Activated CD4-positive, alpha-beta T cell treated with anti-CD3 and anti-CD28 coated beads for 48 hours (primary cell): ENCODE data around the gene PRKACG.
"Not testable (repeated sequence)": the region's sequence is repeated elsewhere in the genome, so short reads cannot be mapped to it uniquely, and the experiment has no call there.

Experiments used
- DNase-seq: peaks from one replicate; pipeline ENCODE4 v3.0.0-alpha.2; 2020

The PRKACG gene

DNA sequence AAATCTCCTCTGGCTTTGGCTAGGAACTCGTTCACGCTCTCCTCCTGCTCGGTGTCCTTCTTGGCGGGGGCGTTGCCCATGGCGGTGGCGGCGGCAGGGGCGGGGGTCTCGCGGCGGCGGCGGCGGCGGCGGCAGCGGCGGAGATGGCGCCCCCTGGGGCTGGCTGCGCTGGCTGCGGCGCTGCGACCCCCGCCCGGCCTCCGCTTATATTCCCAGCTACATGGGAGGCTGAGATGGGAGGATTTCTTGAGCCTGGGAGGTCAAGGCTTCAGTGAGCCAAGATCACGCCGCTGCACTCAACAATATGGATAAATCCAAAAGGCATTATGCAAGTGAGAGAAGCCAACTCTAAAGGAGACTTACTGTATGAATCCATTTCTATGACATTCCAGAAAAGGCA is at the start of gene PRKACG:
PRKACG (minus strand) TSS at position 101 of the 400 bp plus-strand sequence; CDS start at position 80, 21 bp downstream.
- DNase-seq: no peak

- DNase-seq: no peak
These were observed 48.3 kb upstream of the PRKACG start for GRCh38 chr9:69062195-69062594.

- no peak for DNase-seq
These were observed 46.9 kb upstream of the PRKACG start for GRCh38 chr9:69060766-69061165.

DNA sequence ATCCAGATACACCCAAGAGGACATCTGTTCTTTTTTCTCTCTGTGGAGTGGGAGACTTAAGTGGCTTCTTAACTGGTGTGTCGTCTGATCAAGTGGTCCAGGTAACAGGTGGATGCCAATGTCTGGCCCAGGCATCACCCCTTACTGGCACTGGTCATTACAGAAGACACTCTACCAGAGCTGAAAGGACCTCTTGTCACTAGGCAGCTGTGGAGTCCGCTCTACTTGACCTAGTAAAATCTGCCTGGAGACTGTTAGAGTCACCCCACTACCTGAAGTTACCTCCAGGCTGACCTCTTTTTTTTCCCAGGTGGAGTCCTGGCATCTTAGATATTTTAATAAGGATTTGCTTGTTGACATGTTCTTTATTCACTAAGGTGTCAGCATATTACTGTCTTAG is 44.2 kb upstream of the PRKACG start:
- no peak for DNase-seq

- DNase-seq: no peak
These were observed 42.4 kb upstream of the PRKACG start for GRCh38 chr9:69056191-69056815.

DNA sequence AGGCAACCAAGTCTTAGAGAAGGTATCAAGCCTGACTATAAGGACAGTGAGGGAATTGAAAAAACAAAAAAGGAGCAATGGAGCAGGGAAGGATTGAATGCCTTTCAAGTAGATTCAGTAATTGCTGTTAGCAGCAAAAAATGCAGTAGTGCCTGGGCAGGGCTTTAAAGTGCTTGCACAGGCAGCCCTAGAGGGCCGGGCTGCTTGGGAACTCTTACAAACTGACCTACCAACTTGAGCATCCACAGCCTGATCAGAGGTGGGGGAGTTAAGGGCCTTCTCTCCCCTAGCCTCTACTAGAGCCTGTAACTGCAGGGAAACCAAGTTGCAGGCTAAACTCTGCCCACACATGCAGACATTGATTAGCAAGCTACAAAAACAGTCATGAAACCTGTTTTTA is 41.1 kb upstream of the PRKACG start:
- no peak for DNase-seq

DNA sequence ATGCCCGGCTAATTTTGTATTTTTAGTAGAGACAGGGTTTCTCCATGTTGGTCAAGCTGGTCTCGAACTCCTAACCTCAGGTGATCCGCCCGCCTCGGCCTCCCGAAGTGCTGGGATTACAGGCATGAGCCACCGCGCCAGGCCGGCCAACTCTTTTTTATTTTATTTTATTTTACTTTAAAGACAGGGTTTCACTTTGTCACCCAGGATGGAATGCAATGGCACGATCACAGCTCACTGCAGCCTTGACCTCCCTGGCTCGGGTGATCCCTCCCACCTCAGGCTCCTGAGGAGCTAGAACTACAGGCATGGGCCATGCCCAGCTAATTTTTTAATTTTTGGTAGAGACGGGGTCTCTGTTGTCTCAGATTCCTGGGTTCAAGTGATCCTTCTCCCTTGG is 37.0 kb upstream of the PRKACG start:
- not testable (repeated sequence) for DNase-seq

DNA sequence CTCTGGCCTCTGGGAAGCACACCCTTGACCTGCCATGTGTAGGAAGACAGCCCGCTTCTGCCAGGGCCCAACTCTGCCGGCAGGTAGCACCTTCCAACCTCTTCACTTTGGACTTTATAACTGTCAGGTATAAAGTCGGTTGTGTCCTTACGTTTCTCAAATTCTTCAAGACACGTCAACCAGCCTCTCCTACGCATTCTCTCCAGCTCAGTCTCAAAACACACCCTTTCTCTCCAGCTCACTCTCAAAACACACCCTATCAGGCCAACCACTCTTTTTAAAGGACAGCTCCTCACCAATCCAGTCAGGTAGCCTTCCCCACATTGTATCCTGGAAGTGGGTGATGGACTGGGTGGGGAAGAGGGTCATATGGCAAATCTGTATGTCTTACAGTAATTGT is 35.2 kb upstream of the PRKACG start:
- no peak for DNase-seq

GRCh38 chr9:69047371-69047770 is 33.5 kb upstream of the PRKACG start:
- DNase-seq: no peak

- no peak for DNase-seq
These were observed 32.8 kb upstream of the PRKACG start for GRCh38 chr9:69046723-69047122.

DNA sequence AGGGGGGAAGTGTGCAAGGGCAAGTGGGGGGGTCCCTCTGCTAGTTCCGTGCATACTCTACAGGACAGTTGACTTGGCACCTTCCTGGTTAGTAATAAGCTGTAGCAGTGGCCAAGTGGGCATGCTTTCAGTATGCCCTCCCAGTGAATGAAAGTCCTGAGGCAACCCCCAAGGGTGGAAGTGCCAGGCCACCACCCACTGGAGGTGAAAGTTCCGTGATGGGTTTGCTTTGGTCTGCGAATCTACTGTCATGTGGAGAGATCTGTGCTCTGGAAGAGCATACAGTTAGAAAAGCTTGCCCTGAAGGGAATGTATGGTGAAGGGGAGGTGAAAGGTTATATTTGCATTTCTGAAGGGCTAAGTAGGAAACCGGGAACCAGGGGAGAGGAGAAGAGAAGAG is 31.9 kb upstream of the PRKACG start:
- no peak for DNase-seq

DNA sequence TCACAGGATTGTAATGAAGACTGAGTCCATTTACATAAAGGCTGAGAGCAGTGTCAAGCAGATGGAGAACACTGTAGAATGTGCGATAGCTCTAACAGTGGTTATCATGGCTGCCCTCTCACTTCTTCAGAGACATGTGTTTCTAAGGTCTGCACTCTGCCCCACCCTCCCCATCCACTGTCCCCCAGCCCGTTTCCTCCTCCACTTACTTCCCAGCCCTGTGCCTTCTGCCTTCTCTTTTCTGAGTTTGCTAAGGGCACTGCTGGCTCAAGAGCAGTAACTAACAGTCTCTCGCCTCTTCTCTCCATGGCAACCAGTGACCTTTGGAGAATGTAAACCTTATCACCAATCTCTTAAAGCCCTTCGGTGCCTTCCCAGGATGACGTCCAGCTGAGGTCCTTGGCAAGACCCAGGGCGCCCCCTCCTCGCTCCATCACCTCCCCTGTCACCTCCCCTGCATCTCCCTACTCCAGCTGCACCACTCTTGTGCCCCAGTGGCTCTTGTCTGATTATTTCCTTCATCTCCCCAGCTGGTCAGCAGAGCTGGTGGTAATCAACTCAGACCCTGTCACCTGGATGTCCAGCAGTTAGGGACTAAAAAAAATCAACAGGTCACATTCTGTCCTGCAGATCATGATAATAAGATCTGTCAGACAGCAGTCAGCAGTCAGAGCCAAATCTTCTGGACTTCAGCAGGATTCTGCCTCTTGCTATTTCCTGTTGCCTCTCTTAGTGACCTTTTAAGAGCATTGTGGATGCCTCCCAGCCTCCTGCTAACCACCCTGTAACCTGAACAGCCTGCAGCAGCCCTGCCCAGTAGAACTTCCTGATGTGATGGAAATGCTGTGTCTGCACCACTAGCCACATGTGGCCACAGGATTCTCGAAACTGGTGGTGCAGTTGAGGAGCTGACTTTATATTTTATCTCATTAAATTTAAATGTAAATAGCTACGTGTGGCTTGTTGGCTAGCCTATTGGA is 30.6 kb upstream of the PRKACG start:
- no peak for DNase-seq

DNA sequence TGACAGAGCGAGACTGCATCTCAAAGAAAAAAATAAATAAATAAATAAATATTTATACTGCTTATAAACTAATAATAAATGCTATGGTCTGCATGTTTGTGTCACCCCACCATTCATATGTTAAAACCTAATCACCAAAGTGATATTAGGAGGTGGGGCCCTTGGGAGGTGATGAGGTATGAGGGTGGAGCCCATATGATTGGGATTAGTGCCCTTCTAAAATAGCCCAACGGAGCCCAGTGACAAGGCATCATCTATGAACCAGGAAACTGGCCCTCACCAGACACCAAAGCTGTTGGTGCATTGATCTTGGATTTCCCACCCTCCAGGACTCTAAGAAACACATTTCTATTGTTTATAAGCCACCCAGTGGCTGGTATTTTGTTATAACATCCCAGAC is 26.7 kb upstream of the PRKACG start:
- DNase-seq: no peak

- no peak for DNase-seq
These were observed 22.9 kb upstream of the PRKACG start for GRCh38 chr9:69036799-69037198.

- peak; percentile 20 for DNase-seq
These were observed 22.4 kb upstream of the PRKACG start for GRCh38 chr9:69036309-69036708.

- DNase-seq: peak; percentile 89
These were observed 21.8 kb upstream of the PRKACG start, which contains the start of gene FXN for GRCh38 chr9:69035438-69036308. Gene FXN, plus strand, starts transcription at chr9:69035752. Its CDS starts 31 bp downstream, at chr9:69035783.

GRCh38 chr9:69034071-69034470 is 20.2 kb upstream of the PRKACG start:
- no peak for DNase-seq

DNA sequence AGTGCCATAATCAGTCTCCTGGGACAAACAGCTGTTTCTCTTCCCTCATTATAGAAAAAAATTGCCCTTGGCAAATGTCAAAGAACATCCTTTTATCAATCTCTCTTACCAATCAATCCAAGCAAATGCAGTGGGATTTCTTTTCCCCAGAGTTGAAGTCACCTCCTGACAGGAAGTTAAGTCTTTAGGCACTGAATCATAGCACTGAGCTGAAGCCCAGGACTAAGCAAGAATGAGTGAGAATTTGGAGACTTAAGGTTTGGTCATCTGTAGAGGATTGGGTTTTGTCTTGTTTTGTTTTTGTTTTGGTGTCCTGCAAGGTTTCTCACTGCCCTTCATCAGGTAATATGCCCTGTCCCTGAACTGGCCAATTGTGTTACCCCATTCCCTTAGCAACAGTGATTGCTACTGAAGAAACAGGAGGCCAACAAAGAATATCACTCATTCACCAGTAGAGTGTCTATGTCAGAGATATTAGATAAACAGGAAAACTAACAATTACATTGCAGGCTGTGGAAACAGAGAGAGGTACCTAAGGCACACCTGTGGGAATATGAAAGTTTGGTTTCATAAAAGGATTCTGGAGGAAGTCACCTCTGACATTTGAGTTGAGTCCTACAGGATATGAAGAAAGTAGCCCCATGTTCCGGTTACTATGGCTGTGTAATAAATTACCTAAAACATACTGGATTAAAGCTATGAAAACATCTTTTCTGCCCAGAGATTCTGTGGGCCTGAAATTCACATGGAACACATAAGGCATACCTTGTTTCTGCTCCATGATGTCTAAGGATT is 17.1 kb upstream of the PRKACG start:
- no peak for DNase-seq

DNA sequence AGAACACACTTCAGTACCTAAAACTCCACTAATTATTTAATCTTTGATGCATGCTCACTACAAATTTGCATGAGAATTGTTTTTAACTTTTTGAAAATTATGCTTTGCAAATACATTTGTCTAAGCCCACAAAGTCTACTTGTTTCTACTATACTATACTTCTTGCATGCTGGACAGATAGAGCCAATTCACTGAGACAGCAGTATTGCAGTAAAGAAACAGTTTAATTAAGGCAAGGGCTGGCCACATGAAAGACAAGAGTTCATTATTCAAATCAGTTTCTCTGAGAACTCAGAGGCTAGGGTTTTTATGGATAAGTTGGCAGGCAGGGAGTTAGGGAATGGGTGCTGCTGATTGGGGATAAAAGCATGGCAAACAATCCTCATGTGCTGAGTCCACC is 15.6 kb upstream of the PRKACG start:
- no peak for DNase-seq

DNA sequence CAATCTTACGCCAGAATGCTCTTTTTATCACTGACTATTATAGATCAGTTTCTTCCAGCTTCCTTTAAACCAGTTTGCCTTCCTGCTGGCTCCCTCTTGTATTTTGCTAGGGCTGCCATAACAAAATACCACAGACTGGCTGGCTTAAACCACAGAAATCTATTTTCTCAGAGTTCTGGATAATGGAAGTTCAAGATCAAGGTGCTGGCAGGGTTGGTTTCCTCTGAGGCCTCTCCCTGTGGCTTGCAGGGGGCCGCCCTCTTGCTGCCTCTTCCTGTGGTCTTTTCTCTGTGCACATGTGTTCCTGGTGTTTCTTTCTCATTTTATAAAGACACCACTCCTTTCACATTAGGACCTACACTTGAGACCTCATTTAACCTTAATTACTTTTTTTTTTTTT is 14.8 kb upstream of the PRKACG start:
- DNase-seq: peak; percentile 24

DNA sequence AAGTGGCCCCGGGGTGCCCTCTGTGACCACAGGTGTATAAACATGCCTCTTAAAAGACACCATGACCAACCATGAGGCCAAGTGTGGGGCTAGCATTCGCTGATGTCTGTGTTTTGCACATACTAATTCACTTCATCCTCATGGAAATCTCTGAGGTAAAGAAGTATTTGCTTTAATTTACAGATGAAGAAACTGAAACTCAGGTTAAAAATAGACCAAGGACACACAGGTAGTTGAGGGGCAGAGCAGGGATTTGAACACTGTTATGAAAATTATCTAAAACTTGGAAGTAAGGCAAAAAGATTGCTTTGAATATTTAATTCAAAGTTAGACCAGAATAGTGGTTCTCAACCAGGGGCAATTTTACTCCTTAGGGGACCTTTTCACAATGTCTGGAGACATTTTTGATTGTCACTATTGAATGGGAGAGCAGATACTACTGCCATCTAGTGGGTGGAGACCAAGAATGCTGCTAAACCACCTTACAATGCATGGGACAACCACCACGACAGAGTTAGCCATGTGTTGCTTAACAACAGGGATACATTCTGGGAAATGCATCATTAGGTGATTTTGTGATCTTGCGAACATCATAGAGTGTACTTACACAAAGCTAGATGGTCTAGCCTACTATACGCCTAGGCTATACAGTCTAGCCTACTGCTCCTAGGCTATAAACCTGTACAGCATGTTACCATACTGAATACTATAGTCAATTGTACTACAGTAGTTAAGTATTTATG is 13.6 kb upstream of the PRKACG start:
- DNase-seq: peak; percentile 49

- DNase-seq: no peak
These were observed 9.7 kb upstream of the PRKACG start for GRCh38 chr9:69023650-69024049.
